ENCODE measurements around the gene IL36B.

Gene IL36B

GRCh38 chr2:113075030-113075429, 22.4 kb upstream of the IL36B start:
- DNase-seq = no peak

- DNase-seq = no peak
These were observed 20.7 kb upstream of the IL36B start for GRCh38 chr2:113073325-113073834.

GRCh38 chr2:113072584-113072983, 19.9 kb upstream of the IL36B start:
- no peak for DNase-seq

- no peak for DNase-seq
These were observed 17.9 kb upstream of the IL36B start for GRCh38 chr2:113070606-113070975.

GRCh38 chr2:113069676-113070605, 17.3 kb upstream of the IL36B start:
- no peak for DNase-seq

- DNase-seq = no peak
These were observed 16.2 kb upstream of the IL36B start for GRCh38 chr2:113068706-113069485.

- DNase-seq = no peak
These were observed 15.6 kb upstream of the IL36B start for GRCh38 chr2:113068249-113068648.

GRCh38 chr2:113067681-113068080, 15.0 kb upstream of the IL36B start, which contains the start of gene IL1F10:
TSS of gene IL1F10 (plus strand) at chr2:113067970. CDS start at chr2:113072739, 4,769 bp downstream.
- no peak for DNase-seq

- no peak for DNase-seq
These were observed 12.2 kb upstream of the IL36B start for GRCh38 chr2:113064898-113065297.

GRCh38 chr2:113064281-113064680, 11.6 kb upstream of the IL36B start:
- no peak for DNase-seq

- DNase-seq = no peak
These were observed 9.5 kb upstream of the IL36B start for GRCh38 chr2:113061896-113062770.

GRCh38 chr2:113061241-113061640, 8.6 kb upstream of the IL36B start:
- no peak for DNase-seq

- DNase-seq = no peak
These were observed 8.1 kb upstream of the IL36B start for GRCh38 chr2:113060796-113061195.

- no peak for DNase-seq
These were observed 7.7 kb upstream of the IL36B start for GRCh38 chr2:113060396-113060795.

GRCh38 chr2:113058998-113059960, 6.6 kb upstream of the IL36B start, which contains the start of gene IL36RN:
TSS of gene IL36RN (plus strand) at chr2:113059198. CDS start at chr2:113059439, 241 bp downstream.
- no peak for DNase-seq

- no peak for DNase-seq
These were observed 5.8 kb upstream of the IL36B start for GRCh38 chr2:113058411-113058994.

- no peak for DNase-seq
These were observed 4.5 kb upstream of the IL36B start for GRCh38 chr2:113057117-113057516.

- DNase-seq = no peak
These were observed 3.9 kb upstream of the IL36B start for GRCh38 chr2:113056521-113056920.

GRCh38 chr2:113054066-113054465, 1.4 kb upstream of the IL36B start:
- no peak for DNase-seq

GRCh38 chr2:113053666-113054065, 999 bp upstream of the IL36B start:
- no peak for DNase-seq

Measured in GDM1 (cell line).